WTC11 (cell line): ENCODE measurements around the gene PRKCE.

Experiments
- CTCF ChIP-seq: fragments of 200-600 bp; IDR thresholded peaks from 2 replicates; pipeline ENCODE4 v1.8.0; 2022; ENCODE audit warnings: antibody characterized with exemption
- FOXJ3 ChIP-seq: sonication (generic); formaldehyde crosslinking; IDR thresholded peaks from 2 replicates; pipeline ENCODE4 v1.9.0; 2021; ENCODE audit warnings: missing genetic modification reagents, mild to moderate bottlenecking, borderline replicate concordance
- NR1H2 ChIP-seq: sonication (generic); formaldehyde crosslinking; IDR thresholded peaks from 2 replicates; pipeline ENCODE4 v1.9.0; 2021; ENCODE audit warnings: mild to moderate bottlenecking, moderate library complexity, missing genetic modification reagents
- ZSCAN18 ChIP-seq: fragments of 250-450 bp; sonication (Bioruptor Pico); IDR thresholded peaks from 2 replicates; pipeline ENCODE4 v2.1.2; 2022; ENCODE audit warnings: mild to moderate bottlenecking, moderate library complexity
- TF ChIP-seq, protein P1 (sequence below): sonication (generic); formaldehyde crosslinking; IDR thresholded peaks from 2 replicates; pipeline ENCODE4 v1.8.0; 2023; ENCODE audit warnings: missing genetic modification reagents
- TF ChIP-seq, protein P2 (sequence below): sonication (generic); formaldehyde crosslinking; IDR thresholded peaks from 2 replicates; pipeline ENCODE4 v1.8.0; 2022; ENCODE audit warnings: mild to moderate bottlenecking, missing genetic modification reagents

DNA sequence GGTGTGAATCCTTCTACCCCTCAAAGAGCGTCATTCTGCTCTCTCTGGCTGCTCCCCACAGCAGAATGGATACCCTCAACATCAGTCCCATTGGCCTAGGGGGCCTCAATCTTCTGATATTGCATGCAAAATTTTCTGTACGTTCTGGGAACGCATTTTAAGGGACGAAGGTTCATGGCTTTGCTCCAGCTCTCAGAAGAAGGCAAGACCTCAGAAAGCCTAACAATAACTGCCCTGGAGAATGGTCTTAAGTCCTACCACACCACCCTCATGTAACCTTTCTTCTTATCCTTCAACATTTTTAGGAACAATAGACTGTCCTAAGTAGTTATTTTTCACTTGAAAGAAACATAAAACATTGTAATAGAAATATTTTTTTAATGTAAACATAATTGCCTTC lies 212.6 kb downstream of the PRKCE start:
- TF ChIP-seq ZSCAN18 (CRISPR knock-in tag) (no peak), FOXJ3 (CRISPR knock-in tag) (no peak), CTCF (no peak), NR1H2 (no peak)
- TF ChIP-seq, protein P1, sequence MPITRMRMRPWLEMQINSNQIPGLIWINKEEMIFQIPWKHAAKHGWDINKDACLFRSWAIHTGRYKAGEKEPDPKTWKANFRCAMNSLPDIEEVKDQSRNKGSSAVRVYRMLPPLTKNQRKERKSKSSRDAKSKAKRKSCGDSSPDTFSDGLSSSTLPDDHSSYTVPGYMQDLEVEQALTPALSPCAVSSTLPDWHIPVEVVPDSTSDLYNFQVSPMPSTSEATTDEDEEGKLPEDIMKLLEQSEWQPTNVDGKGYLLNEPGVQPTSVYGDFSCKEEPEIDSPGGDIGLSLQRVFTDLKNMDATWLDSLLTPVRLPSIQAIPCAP (CRISPR knock-in tag) = no peak
- TF ChIP-seq, protein P2, sequence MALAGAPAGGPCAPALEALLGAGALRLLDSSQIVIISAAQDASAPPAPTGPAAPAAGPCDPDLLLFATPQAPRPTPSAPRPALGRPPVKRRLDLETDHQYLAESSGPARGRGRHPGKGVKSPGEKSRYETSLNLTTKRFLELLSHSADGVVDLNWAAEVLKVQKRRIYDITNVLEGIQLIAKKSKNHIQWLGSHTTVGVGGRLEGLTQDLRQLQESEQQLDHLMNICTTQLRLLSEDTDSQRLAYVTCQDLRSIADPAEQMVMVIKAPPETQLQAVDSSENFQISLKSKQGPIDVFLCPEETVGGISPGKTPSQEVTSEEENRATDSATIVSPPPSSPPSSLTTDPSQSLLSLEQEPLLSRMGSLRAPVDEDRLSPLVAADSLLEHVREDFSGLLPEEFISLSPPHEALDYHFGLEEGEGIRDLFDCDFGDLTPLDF = no peak
